ENCODE data around the gene SORCS2. TPM values are rescaled to one million over a fixed set of nuclear protein-coding genes. Genes with fewer than 3 reads are reported as not detected.

The SORCS2 gene
- total and polyA plus RNA-seq, 2 of the 8 experiments (the other 6 are each of a cell fraction or from before 2014, with no cell fraction given): 0.36 to 1.8 TPM

- Histone ChIP-seq H3K18ac (ENCODE audit: extremely low read depth, low read length) (no peak overlapping the region; the same call in 1 of the 2 replicates), H2BK5ac (ENCODE audit: low read depth, low read length) (no peak overlapping the region), H3K56ac (replicated peaks; ENCODE audit: insufficient read length, low read depth, low read length) (no peak overlapping the region), H3K4me2 (ENCODE audit: insufficient read depth in 1 of 2, low read depth in 2 of 2, low read length in 2 of 2) (no peak overlapping the region), H2BK12ac (ENCODE audit: low read depth, low read length) (no peak overlapping the region), H4K8ac (ENCODE audit: extremely low read depth, insufficient read depth, low read length) (no peak overlapping the region), H4K5ac (ENCODE audit: insufficient read length, low read depth, low read length) (no peak overlapping the region), H3K14ac (ENCODE audit: insufficient read length) (no peak overlapping the region), H3K23me2 (ENCODE audit: low read depth, low read length) (peaks cover 8% of the 10 kb centered on the region; the same call in 1 of the 2 replicates), H3K4me3 (ENCODE audit: extremely low read depth in 1 of 4, insufficient read depth in 2 of 4, low read depth in 3 of 4, low read length in 4 of 4) (no peak overlapping the region), H2AFZ (ENCODE audit: low read length) (no peak overlapping the region), H3K9me3 (ENCODE audit: insufficient read depth in 2 of 2, low read depth in 1 of 2, low read length in 1 of 2) (no peaks in the 10 kb centered on the region), H3K23ac (ENCODE audit: insufficient read length) (no peak overlapping the region), H3K79me1 (ENCODE audit: low read depth, low read length) (no peaks in the 10 kb centered on the region), H2AK5ac (ENCODE audit: low read depth, low read length) (0 out of 2 replicates have a peak overlapping the region, but pooled peaks have one; percentile 65), H3K79me2 (ENCODE audit: control insufficient read depth in 1 of 2, insufficient read depth in 2 of 2, low read length in 2 of 2) (no peaks in the 10 kb centered on the region), H3K27ac (ENCODE audit: low read depth, low read length) (no peak overlapping the region), H2BK20ac (ENCODE audit: low read length) (no peak overlapping the region), H3K9ac (replicated peaks in 1 of 4; ENCODE audit: extremely low read depth in 1 of 4, low read depth in 3 of 4, low read length in 3 of 4) (no peak overlapping the region), H4K91ac (replicated peaks; ENCODE audit: insufficient read length, low read length) (no peak overlapping the region), H3K27me3 (replicated peaks in 1 of 4; ENCODE audit: control insufficient read depth in 3 of 4, extremely low read depth in 1 of 4, insufficient read depth in 3 of 4, low read length in 3 of 4) (peaks cover 10 to 42% (median 32%) of the 10 kb centered on the region in 4 experiments), H3K36me3 (ENCODE audit: control insufficient read depth in 2 of 4, insufficient read depth in 4 of 4, low read length in 3 of 4) (no peaks in the 10 kb centered on the region), H3K4me1 (replicated peaks in 1 of 4; ENCODE audit: control insufficient read depth in 3 of 4, insufficient read depth in 4 of 4, low read length in 3 of 4) (peaks cover 0 to 9% (median 5%) of the 10 kb centered on the region in 4 experiments; a peak in 5 of 7 replicates), H2BK120ac (replicated peaks; ENCODE audit: low read depth, low read length) (no peak overlapping the region), H4K20me1 (replicated peaks in 1 of 2; ENCODE audit: control insufficient read depth in 1 of 2, insufficient read depth in 2 of 2, low read length in 2 of 2) (peaks cover 0 to 1% of the 10 kb centered on the region in 2 experiments), H3K4ac (replicated peaks; ENCODE audit: insufficient read length, low read depth, low read length) (no peak overlapping the region), H2BK15ac (ENCODE audit: low read length) (no peak overlapping the region)
- TF ChIP-seq FOSL1 (IDR thresholded peaks at IDR 0.05; ENCODE audit: insufficient read depth, low read depth, low read length): no peak
- TF ChIP-seq TAF7 (optimal IDR thresholded peaks at IDR 0.05; ENCODE audit: borderline replicate concordance, low read depth, low read length): no peak
- TF ChIP-seq SRF (IDR thresholded peaks at IDR 0.05; ENCODE audit: low read depth, low read length): no peak
- no peak for TF ChIP-seq SIX5 (IDR thresholded peaks at IDR 0.05; ENCODE audit: low read depth, low read length)
- no peak for TF ChIP-seq RAD21 (IDR thresholded peaks at IDR 0.05 in 1 of 2, conservative IDR thresholded peaks at IDR 0.05 in 1 of 2; ENCODE audit: low read depth in 2 of 2, low read length in 2 of 2)
- ChIA-PET POLR2A (ENCODE audit: partially characterized antibody) (interaction anchor here (1.0 kb wide), 1 partner anchor 12 kb away, joined by 3 read pairs; no protein-coding TSS in a partner anchor), CTCF (ENCODE audit: partially characterized antibody) (interaction anchor here (0.8 to 4.2 kb wide), 21 partner anchors 9 to 302 kb away, joined by 3 to 38 read pairs (median 4); no protein-coding TSS in a partner anchor)
- WGBS, 2 experiments (ENCODE audit: extremely low coverage in 1 of 2, insufficient coverage in 1 of 2, insufficient read length in 1 of 2, insufficient replicate concordance in 2 of 2, low coverage in 1 of 2, low lambda C conversion rate in 2 of 2, missing lambda C conversion rate in 1 of 2): 97% methylated on average over 5 of the region's 5 CpGs; no CpG with 5 or more reads in 1 of the 2 experiments
- FAIRE-seq (no peak), DNase-seq (ENCODE audit: low read depth in 1 of 2, low spot score in 2 of 2) (no peak)
These were observed 2.8 kb downstream of the SORCS2 start for GRCh38 chr4:7195141-7195515.
